A549 (cell line): ENCODE measurements around the gene NARS2.

Experiments
- BHLHE40 ChIP-seq: IDR thresholded peaks from 2 replicates; pipeline ENCODE4 v1.6.1; 2012; ENCODE audit warnings: low read depth, low read length, inconsistent platforms
- CHD4 ChIP-seq: fragments of 200-600 bp; sonication (generic); IDR thresholded peaks from 2 replicates; pipeline ENCODE4 v1.6.1; 2016; ENCODE audit warnings: antibody characterized with exemption, mild to moderate bottlenecking, borderline replicate concordance
- CTCF ChIP-seq: fragments of >200 bp; sonication (Bioruptor Twin); formaldehyde crosslinking; IDR thresholded peaks from 3 replicates; pipeline ENCODE4 v1.5.1; 2016
- HDAC2 ChIP-seq: fragments of 200-600 bp; sonication (generic); IDR thresholded peaks from 2 replicates; pipeline ENCODE4 v1.6.1; 2016
- JUNB ChIP-seq: fragments of >200 bp; sonication (Bioruptor Twin); formaldehyde crosslinking; IDR thresholded peaks from 2 replicates; pipeline ENCODE4 v1.6.1; 2016
- MAX ChIP-seq: IDR thresholded peaks from 2 replicates; pipeline ENCODE4 v1.6.1; 2012
- MAZ ChIP-seq: fragments of 150-350 bp; IDR thresholded peaks from 2 replicates; pipeline ENCODE4 v1.6.1; 2014; ENCODE audit warnings: antibody characterized with exemption, low read depth, low read length, borderline replicate concordance
- MYC ChIP-seq: IDR thresholded peaks from 2 replicates; pipeline ENCODE4 v1.6.1; 2012; ENCODE audit warnings: mild to moderate bottlenecking, inconsistent platforms, low read length, improper control_type of control experiment, borderline replicate concordance
- POLR2A ChIP-seq: IDR thresholded peaks from 2 replicates; pipeline ENCODE4 v1.6.1; 2012; ENCODE audit warnings: mild to moderate bottlenecking, low read length
- REST ChIP-seq: fragments of 200-600 bp; sonication (generic); IDR thresholded peaks from 2 replicates; pipeline ENCODE4 v1.6.1; 2016; ENCODE audit warnings: antibody characterized with exemption, mild to moderate bottlenecking, moderate library complexity
- USF2 ChIP-seq: fragments of 450-650 bp; IDR thresholded peaks from 2 replicates; pipeline ENCODE4 v1.6.1; 2014; ENCODE audit warnings: antibody characterized with exemption

DNA sequence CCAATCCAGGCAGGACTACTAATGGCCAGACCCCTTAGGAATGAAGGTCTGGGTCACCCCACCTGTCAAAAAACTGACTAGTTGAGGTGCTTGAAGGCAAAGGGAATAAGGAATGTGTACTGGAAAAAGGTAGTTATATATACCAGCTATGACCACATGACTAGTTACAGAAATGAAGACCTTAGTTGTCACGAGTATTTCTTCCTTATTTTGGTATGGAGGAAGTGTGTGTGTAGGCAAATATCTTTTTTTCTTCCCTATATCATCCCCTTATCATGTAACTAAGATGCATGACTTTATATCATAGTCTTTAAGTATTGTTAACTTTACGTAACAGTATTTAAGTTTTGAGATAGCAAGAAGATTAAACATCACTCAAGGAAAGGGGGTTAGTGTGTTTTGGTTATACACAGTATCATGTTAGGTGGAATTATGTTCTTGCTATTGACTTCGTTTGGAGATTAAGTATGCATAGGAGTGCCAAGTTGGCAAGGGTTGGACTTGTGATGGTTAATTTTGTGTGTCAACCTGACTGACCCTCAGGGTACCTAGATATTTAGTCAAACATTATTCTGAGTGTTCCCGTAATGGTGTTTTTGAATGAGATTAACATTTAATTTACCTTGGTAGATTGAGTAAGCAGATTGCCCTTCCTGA lies 38.2 kb upstream of the NARS2 start:
- TF ChIP-seq BHLHE40 (no peak), MAZ (no peak), CTCF (no peak), HDAC2 (no peak), REST (no peak), POLR2A (no peak), JUNB (no peak), MAX (no peak), USF2 (no peak), MYC (no peak), CHD4 (no peak)
